Measurements from ENCODE around the gene DRC3. TPM values are rescaled to one million over a fixed set of nuclear protein-coding genes. Genes with fewer than 3 reads are reported as not detected.

The DRC3 gene
- total RNA-seq, 6 experiments from 2014 or later: 0.37 to 0.73 (median 0.61) TPM

- H3K4me3 Mint-ChIP-seq: no peak overlapping the region
- no peaks in the 10 kb centered on the region for H3K9me3 Mint-ChIP-seq
- H3K27me3 Mint-ChIP-seq (ENCODE audit: insufficient read depth): no peaks in the 10 kb centered on the region
- H3K4me1 Mint-ChIP-seq (ENCODE audit: low read depth): peaks cover 67% of the 10 kb centered on the region
- H3K36me3 Mint-ChIP-seq (ENCODE audit: low read depth): no peaks in the 10 kb centered on the region; the same call in 1 of the 2 replicates
- H3K27ac Mint-ChIP-seq: no peak overlapping the region
- TF ChIP-seq, protein P1, sequence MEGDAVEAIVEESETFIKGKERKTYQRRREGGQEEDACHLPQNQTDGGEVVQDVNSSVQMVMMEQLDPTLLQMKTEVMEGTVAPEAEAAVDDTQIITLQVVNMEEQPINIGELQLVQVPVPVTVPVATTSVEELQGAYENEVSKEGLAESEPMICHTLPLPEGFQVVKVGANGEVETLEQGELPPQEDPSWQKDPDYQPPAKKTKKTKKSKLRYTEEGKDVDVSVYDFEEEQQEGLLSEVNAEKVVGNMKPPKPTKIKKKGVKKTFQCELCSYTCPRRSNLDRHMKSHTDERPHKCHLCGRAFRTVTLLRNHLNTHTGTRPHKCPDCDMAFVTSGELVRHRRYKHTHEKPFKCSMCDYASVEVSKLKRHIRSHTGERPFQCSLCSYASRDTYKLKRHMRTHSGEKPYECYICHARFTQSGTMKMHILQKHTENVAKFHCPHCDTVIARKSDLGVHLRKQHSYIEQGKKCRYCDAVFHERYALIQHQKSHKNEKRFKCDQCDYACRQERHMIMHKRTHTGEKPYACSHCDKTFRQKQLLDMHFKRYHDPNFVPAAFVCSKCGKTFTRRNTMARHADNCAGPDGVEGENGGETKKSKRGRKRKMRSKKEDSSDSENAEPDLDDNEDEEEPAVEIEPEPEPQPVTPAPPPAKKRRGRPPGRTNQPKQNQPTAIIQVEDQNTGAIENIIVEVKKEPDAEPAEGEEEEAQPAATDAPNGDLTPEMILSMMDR (IDR thresholded peaks at IDR 0.05): no peak
- no peak for DNase-seq
These were observed 6.3 kb upstream of the DRC3 start for GRCh38 chr17:17966399-17966798.

DNA sequence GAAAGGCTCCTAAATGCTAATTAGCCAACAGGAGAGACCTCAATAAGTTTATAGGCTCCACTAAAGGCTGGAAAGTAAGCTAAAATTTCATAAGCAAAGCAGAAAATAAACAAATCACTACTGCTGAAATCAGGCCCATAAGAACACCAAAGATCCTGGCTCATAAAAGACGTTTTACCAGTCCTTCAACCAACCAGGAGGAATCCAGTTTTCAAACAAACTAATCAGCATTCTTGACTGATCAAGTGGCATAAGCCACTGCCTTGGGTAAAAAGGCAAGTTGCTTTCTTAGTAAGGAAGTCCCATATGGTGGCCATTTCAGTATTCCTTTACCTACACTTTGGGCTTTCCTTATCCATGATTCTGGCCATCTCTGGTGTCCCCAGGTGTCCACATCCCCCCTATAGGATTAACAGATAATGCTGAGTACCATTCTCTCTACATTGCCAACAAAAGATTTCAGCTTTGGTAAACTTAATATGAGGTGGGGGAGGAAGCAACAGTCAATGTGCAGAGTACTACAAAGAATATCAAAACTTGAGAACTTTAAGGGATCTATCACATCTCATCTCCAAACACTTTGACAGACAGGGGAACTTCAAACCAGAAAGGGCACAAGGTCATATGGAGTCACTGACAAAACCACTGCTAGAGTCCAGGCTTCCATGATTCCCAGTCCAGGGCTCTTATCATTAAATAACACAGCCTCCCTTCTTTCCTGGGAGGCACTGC is 1.8 kb upstream of the DRC3 start:
- TF ChIP-seq, protein P1 (IDR thresholded peaks at IDR 0.05): no peak
- DNase-seq: peak; percentile 35
- Mint-ChIP-seq H3K27me3 (ENCODE audit: insufficient read depth) (no peaks in the 10 kb centered on the region), H3K4me3 (peak overlapping the region; percentile 91), H3K27ac (peak overlapping the region; percentile 69), H3K36me3 (ENCODE audit: low read depth) (no peaks in the 10 kb centered on the region), H3K9me3 (no peaks in the 10 kb centered on the region), H3K4me1 (ENCODE audit: low read depth) (peaks cover 59% of the 10 kb centered on the region)

GRCh38 chr17:17971431-17972125 is 1.1 kb upstream of the DRC3 start:
- Mint-ChIP-seq H3K27me3 (ENCODE audit: insufficient read depth) (no peaks in the 10 kb centered on the region), H3K27ac (peak overlapping the region; percentile 69), H3K4me1 (ENCODE audit: low read depth) (peaks cover 52% of the 10 kb centered on the region), H3K4me3 (peak overlapping the region; percentile 91), H3K9me3 (no peaks in the 10 kb centered on the region), H3K36me3 (ENCODE audit: low read depth) (no peaks in the 10 kb centered on the region)
- TF ChIP-seq, protein P1 (IDR thresholded peaks at IDR 0.05): no peak; the same call in 1 of the 2 replicates
- DNase-seq: no peak

DNA sequence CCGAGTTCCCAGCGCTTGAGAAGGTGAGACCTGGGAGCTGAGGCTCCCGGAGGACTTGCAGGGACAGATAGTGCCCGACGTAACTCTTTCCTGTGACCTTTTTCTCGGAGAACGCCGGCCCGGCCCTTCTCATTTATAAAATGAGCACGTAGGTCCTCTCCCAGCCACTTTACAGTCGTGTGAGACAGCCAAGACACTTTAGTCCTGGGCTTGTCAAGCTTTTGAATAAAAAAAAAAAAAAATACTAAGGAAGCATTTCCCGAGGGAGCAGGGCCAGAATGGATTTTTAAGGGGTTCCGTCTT is 241 bp downstream of the DRC3 start:
- TF ChIP-seq, protein P1 (IDR thresholded peaks at IDR 0.05): no peak

DNA sequence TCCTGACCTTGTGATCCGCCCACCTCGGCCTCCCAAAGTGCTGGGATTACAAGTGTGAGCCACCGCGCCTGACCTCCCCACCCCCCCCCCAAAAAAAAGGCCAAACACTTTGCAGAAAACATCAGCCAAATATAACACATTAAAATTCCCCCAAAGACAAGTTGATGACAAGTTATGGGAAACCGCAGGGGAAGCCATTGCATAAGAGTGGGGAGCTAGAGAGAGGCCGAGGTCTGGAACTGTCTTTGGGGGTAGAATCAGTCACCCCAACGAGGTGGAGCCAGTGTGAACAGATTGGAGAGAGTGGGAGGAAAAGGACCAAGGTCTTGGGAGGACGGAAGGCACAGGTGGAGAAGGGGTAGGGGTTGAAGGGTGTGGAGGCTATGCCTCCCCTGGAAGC is 2.8 kb downstream of the DRC3 start:
- Mint-ChIP-seq H3K9me3 (no peaks in the 10 kb centered on the region), H3K27me3 (ENCODE audit: insufficient read depth) (no peaks in the 10 kb centered on the region; the same call in 1 of the 2 replicates), H3K27ac (no peak overlapping the region), H3K4me1 (ENCODE audit: low read depth) (peaks cover 20% of the 10 kb centered on the region), H3K36me3 (ENCODE audit: low read depth) (no peaks in the 10 kb centered on the region), H3K4me3 (no peak overlapping the region)
- TF ChIP-seq, protein P1 (IDR thresholded peaks at IDR 0.05): no peak
- no peak for DNase-seq

More for the DNA sequence above, 241 bp downstream of the DRC3 start:
- Mint-ChIP-seq H3K4me1 (ENCODE audit: low read depth) (peaks cover 39% of the 10 kb centered on the region), H3K36me3 (ENCODE audit: low read depth) (no peaks in the 10 kb centered on the region), H3K4me3 (peak overlapping the region; percentile 95), H3K9me3 (no peaks in the 10 kb centered on the region), H3K27ac (peak overlapping the region; percentile 95), H3K27me3 (ENCODE audit: insufficient read depth) (no peaks in the 10 kb centered on the region)
- no peak for DNase-seq

All from HFFc6 (cell line).